Cardiac septum (tissue), 1 donor: ENCODE results near the gene FLNB. TPM values are rescaled to one million over a fixed set of nuclear protein-coding genes. Genes with fewer than 3 reads are reported as not detected.

Experiments used
- DNase-seq: peaks from one replicate; pipeline ENCODE4 v3.0.0-alpha.2; 2020; ENCODE audit warnings: low spot score
- intact Hi-C: fragments of 100-400 bp; cut with DNase I; formaldehyde crosslinking; loops from one replicate; pipeline ENCODE4 v1.14.0; 2022
- total RNA-seq: library from RNA; stranded (reverse); fragmentation: NEBNext Ultra II Directional; extraction: Animal tissue kit (Norgen Biotek cat#: 25700); gene quantifications from one replicate; pipeline ENCODE4 v1.2.1, GENCODE V29; 2021
- donor health status: DM: no; HTN: no; CAD: no.

Gene FLNB
- total RNA-seq, 1 donor from 2014 or later: 58.1 TPM

- intact Hi-C loops: loop anchor here (5.0 kb wide), 1 partner anchor 35 kb away; no protein-coding TSS in a partner anchor
- DNase-seq: no peak
Observed at GRCh38 chr3:58117561-58118181, 109.4 kb downstream of the FLNB start.

- no peak for DNase-seq
- intact Hi-C loops: loop anchor here (5.0 kb wide), 1 partner anchor 37 kb away; no protein-coding TSS in a partner anchor
Observed at GRCh38 chr3:58119186-58119585, 111.0 kb downstream of the FLNB start.

- intact Hi-C loops: no loop called here
- DNase-seq: peak; percentile 75
Observed at GRCh38 chr3:58120075-58120812, 112.0 kb downstream of the FLNB start.

GRCh38 chr3:58121183-58121582, 113.0 kb downstream of the FLNB start:
- intact Hi-C loops: no loop called here

GRCh38 chr3:58122936-58123700, 114.9 kb downstream of the FLNB start:
- peak; percentile 65 for DNase-seq
- intact Hi-C loops: no loop called here

More at GRCh38 chr3:58121183-58121582, 113.0 kb downstream of the FLNB start:
- DNase-seq: peak; percentile 65

GRCh38 chr3:58124387-58124786, 116.2 kb downstream of the FLNB start:
- DNase-seq: peak; percentile 75
- intact Hi-C loops: no loop called here

GRCh38 chr3:58129041-58129770, 121.0 kb downstream of the FLNB start:
- DNase-seq: no peak
- intact Hi-C loops: loop anchor here (5.0 kb wide), 1 partner anchor 62 kb away; no protein-coding TSS in a partner anchor

GRCh38 chr3:58130591-58130990, 122.4 kb downstream of the FLNB start:
- intact Hi-C loops: no loop called here
- no peak for DNase-seq

GRCh38 chr3:58131101-58131825, 123.0 kb downstream of the FLNB start:
- intact Hi-C loops: no loop called here
- DNase-seq: no peak

- intact Hi-C loops: no loop called here
- DNase-seq: no peak
Observed at GRCh38 chr3:58132850-58133249, 124.6 kb downstream of the FLNB start.

GRCh38 chr3:58134468-58134867, 126.2 kb downstream of the FLNB start:
- intact Hi-C loops: no loop called here
- DNase-seq: no peak

GRCh38 chr3:58135712-58136543, 127.7 kb downstream of the FLNB start:
- intact Hi-C loops: no loop called here

GRCh38 chr3:58137306-58137705, 129.1 kb downstream of the FLNB start:
- intact Hi-C loops: no loop called here

More at GRCh38 chr3:58135712-58136543, 127.7 kb downstream of the FLNB start:
- DNase-seq: no peak

GRCh38 chr3:58141766-58142345, 133.6 kb downstream of the FLNB start:
- intact Hi-C loops: no loop called here
- DNase-seq: no peak

More at GRCh38 chr3:58137306-58137705, 129.1 kb downstream of the FLNB start:
- DNase-seq: no peak

GRCh38 chr3:58143417-58144055, 135.3 kb downstream of the FLNB start:
- intact Hi-C loops: no loop called here

GRCh38 chr3:58144478-58145325, 136.5 kb downstream of the FLNB start:
- intact Hi-C loops: no loop called here
- DNase-seq: no peak

More at GRCh38 chr3:58143417-58144055, 135.3 kb downstream of the FLNB start:
- no peak for DNase-seq
